Epithelial cell of esophagus (primary cell): Measurements from ENCODE around the gene ETV3.

Experiments used
- DNase-seq: peaks from one replicate; pipeline ENCODE4 v3.0.0; 2010; ENCODE audit warnings: low read depth
- H3K4me3 ChIP-seq: 2 replicates; pipeline ENCODE4 v1.5.1; 2011; ENCODE audit warnings: mild to moderate bottlenecking, low read length, control low read depth
- TF ChIP-seq, protein P1 (sequence below): IDR thresholded peaks from 2 replicates; pipeline ENCODE4 v1.5.1; 2011; ENCODE audit warnings: low read depth, mild to moderate bottlenecking, low read length, control low read depth, inconsistent platforms; ENCODE audit not compliant: insufficient read depth; ENCODE audit errors: missing control alignments

Gene ETV3

DNA sequence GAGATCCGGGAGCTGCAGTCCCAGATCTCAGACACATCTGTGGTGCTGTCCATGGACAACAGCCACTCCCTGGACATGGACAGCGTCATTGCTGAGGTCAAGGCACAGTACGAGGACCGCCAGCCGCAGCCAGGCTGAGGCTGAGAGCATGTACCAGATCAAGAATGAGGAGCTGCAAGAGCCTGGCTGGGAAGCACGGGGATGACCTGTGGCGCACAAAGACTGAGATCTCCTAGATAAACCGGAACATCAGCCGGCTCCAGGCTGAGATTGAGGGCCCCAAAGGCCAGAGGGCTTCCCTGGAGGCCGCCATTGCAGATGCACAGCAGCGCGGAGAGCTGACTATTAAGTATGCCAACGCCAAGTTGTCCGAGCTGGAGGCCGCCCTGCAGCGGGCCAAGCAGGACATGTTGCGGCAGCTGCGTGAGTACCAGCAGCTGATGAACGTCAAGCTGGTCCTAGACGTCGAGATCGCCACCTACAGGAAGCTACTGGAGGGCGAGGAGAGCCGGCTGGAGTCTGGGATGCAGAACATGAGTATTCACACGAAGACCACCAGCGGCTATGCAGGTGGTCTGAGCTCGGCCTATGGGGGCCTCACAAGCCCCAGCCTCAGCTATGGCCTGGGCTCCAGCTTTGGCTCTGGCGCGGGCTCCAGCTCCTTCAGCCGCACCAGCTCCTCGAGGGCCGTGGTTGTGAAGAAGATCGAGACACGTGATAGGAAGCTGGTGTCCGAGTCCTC, 64.1 kb downstream of the ETV3 start:
- TF ChIP-seq, protein P1, sequence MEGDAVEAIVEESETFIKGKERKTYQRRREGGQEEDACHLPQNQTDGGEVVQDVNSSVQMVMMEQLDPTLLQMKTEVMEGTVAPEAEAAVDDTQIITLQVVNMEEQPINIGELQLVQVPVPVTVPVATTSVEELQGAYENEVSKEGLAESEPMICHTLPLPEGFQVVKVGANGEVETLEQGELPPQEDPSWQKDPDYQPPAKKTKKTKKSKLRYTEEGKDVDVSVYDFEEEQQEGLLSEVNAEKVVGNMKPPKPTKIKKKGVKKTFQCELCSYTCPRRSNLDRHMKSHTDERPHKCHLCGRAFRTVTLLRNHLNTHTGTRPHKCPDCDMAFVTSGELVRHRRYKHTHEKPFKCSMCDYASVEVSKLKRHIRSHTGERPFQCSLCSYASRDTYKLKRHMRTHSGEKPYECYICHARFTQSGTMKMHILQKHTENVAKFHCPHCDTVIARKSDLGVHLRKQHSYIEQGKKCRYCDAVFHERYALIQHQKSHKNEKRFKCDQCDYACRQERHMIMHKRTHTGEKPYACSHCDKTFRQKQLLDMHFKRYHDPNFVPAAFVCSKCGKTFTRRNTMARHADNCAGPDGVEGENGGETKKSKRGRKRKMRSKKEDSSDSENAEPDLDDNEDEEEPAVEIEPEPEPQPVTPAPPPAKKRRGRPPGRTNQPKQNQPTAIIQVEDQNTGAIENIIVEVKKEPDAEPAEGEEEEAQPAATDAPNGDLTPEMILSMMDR = peak; percentile 64
- peak; percentile 82 for DNase-seq
- no peak overlapping the region for H3K4me3 ChIP-seq
